HT1080 (cell line): ENCODE results near the gene CIB4. TPM values are rescaled to one million over a fixed set of nuclear protein-coding genes. Genes with fewer than 3 reads are reported as not detected.

Experiments used
- DNase-seq: peaks from one replicate; pipeline ENCODE4 v3.0.0-alpha.2; 2015; ENCODE audit warnings: low read depth
- polyA plus RNA-seq, 2 experiments: library from polyadenylated mRNA; depleted of rRNA; stranded (reverse); fragments of >200 nt; gene quantifications; 2 replicates each; pipeline ENCODE4 v1.2.3, GENCODE V29; 2015
- total RNA-seq: library from RNA; depleted of rRNA; stranded (reverse); fragments of >200 nt; shearing (Covaris generic); gene quantifications from 2 replicates; pipeline ENCODE4 v1.2.3, GENCODE V29; 2014; rRNA removed

The CIB4 gene
- total RNA-seq: not detected in 2 replicates
- polyA plus RNA-seq (2015; cell fraction: cytosol; rRNA removed): not detected in 2 replicates
- polyA plus RNA-seq (2015; cell fraction: nucleus; rRNA removed): not detected in 2 replicates

DNA sequence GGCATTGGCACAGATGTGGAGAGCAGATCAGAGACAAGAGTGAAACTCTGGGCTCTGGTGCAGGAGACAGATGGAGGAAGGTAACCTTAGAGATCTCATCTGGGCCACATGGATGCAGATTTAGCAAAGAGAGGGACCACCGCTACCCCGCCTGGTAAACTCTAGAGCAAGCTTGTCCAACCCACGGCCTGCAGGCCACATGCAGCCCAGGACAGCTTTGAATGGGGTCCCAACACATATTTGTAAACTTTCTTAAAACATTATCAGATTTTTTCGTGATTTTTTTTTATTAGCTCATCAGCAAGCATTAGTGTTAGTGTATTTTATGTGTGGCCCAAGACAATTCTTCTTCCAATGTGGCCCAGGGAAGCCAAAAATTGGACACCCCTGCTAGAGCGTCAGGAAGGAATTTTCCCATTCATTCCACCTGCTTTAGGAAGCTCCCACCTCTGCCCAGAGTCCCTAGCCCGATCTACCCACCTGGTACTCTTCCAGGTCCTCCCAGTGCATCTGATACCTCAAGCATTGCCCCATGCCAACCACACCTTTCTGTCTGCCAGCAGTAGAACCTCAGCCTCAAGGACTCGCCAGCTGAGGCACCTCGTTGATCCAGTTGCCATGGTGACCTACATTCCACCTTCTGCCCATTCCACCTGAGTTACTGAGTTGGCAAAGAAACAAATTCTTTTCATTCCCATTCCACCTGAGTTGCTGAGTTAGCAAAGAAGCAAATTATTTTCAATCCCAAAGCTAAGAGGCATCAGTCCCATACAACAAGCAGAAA lies at the start of gene CIB4:
CIB4 (minus strand) TSS at position 586 of the 784 bp plus-strand sequence; CDS start at position 534, 52 bp downstream.
- no peak for DNase-seq

DNA sequence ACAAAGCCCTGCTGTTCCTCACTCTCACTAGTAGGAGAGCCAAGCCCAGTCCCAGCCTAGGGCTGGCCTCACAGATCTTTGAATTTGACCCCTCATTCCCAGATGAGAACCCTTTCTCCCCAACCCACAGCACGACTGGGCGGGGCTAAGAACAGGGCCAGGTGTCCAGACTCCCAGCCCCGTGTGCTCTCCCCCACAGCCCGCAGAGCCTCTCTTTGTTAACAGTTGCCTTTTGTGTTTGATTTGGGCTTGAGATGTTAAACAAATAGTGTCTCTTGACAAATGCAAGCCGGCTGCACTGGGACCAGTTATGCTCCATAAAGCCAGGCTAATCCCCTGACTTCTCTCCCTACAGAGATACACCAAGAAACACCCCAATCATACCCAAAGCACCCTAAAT lies 46.6 kb upstream of the CIB4 start:
- no peak for DNase-seq

DNA sequence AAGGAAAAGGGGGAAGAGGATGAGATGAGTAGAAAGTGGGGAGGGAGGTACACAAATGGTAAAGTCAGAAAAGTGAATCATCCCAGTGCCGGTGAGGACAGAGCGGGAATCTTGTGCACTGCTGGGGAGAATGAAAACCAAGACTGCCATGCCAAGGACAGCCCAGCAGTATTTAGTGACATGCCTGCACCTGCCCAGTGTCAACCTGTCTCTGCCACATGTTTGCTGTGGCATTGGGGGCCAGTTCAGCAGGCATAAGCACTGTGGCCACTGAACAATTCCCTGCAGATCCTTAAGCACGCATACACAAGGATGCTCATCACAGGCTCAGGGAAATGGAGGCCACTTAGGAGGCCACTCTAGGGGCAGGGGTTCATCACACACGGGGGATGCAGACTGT lies 46.2 kb upstream of the CIB4 start:
- DNase-seq: no peak

DNA sequence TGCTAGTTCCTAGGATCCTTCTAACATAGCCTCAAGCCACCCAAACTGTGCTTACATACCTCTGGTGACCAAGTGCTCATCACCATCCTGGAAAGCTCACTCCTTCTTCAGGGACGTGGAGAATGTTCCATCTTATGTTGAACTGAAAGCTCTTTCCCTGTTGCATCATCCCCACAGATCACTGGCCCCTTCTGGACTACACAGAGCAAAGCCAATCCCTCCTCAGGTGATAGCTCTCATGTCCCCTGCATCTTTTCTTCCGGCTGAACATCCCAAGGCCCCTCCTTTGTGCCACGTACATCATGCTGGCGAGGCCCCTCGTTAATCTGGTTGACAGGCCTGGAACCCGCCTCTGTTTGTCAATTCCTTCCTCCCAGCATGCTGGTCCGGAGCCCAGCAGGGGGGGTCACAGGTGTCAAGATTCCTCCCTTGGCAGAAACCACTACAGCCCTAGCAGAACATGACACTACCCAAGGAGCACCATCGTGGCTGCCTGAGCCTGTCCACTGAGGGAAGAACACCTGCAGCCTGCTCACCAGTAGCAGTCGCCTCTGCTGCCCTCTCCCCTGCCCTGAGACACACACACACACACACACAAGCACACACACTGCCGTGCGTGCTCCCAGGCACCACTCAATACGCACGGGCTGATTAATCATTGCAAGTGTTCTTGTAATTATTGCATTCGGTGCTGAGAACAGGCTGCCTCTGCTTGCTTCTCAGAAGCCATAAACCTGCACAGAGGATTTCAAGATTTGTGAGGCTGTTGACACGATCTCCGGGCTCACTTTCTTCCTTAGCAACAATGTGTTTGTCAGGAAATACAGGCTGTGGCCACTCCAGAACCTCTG lies 45.0 kb upstream of the CIB4 start:
- no peak for DNase-seq

DNA sequence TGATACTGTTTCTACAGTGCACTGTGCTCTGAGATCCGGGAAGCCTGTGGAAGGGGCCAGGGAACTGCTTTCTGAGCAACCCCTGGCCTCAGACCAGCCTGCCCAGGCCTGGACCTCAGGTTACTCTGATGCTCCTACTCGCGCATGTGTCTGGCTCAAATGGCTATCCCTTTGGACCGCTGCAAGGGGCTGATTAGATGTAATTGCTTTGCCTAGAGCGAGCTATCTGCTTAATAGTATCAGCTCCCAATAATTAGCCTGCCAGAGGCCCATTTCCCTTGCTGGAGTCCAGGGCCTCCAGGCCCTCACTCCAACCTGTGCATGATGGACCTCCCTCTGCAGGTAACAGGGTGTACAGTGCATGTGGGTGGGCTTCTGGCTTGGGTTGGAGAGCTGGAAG lies 44.2 kb upstream of the CIB4 start:
- no peak for DNase-seq

DNA sequence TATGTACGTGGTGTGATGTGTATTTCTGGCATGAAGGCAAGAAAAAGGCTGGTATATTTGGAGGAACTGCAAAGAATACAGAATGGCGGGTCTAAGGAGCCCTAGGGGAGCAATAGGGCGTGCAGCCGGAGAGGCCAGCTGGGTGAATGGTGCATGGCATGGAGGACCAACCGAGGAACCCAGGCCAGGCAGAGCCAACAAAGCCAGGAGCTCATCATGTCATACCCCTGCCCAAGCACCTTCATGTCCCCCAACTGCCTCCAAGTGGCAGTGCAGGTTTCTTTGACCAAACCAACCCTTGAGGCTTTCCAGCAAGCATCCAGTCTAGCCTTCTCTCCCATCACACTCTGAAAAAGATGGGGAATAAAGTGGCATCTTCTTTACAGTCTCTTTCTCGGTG lies 42.4 kb upstream of the CIB4 start:
- no peak for DNase-seq

DNA sequence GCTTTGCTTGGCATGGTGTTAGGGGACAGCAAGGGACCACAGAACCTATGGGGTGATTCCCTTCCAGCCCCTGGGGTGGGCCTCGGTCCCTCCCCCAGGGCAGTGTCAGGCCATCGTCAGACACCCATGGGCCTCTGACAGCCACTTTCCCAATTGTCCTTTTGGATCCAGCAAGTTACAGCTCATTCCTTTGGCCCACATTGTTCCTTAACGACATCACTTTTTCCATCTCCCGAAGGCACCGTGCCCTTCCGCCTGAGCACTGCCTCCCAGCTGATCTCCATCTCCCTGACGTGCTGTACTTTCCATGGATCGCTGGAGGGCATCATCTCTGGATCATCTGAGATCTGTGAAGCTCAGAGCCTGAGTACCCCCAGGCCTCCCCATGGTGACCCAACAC lies 41.0 kb upstream of the CIB4 start:
- DNase-seq: no peak

DNA sequence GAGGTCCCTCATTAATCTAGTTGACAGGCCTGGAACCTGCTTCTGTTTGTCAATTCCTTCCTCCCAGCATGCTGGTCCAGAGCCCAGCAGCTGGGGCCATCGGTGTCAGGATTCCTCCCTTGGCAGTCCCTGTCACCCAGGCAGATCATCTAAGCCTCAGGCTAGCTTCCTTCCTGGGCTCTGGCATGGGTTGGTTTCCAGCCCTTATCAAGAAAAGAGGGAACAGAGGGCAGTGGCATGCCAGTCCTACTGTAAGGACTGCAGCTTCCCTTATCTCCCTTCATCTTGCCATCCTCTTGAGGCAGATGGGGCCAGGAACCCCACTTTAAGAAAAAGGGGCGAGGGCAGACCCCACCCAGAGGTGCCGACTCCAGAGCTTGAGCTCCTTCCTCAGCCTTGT lies 40.5 kb upstream of the CIB4 start:
- DNase-seq: no peak

DNA sequence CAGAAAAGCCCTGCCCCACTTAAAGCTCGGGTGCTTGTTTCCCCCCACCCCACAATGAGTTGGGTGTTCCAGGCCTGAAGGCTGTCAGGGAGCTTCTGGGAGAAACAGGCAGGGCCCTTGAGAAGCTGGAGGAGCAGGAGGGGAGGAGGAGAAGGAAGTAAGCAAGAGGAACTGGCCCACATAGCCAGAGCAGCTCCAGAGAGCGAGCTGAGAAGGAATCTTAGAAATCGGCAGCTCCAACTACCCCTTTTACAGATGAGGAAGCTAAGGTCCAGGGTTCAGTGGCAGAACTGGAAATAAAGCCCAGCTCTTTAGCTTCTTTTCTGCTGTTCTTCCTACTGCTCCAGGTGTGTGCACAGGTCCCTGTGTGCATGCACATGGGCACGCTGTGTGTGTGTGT lies 38.7 kb upstream of the CIB4 start:
- no peak for DNase-seq

DNA sequence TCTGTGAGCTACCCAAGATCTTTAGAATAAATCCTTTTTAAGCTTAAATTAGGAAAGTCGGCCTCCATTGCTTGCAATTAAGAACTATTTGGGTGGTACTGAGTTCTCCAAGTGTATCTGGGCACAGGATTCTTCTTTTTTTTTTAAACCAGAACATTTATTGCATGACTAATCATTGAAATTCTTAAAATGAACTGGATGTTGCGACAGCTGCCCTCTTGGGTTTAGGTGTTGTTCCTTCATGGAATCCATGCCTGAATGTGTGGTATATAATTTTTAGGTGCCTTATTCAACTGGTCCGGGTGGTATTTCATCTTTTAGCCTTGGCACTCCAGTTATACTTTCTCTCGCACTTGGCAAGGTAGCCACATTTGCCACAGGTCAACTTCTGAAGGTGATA lies 36.9 kb upstream of the CIB4 start:
- DNase-seq: no peak

DNA sequence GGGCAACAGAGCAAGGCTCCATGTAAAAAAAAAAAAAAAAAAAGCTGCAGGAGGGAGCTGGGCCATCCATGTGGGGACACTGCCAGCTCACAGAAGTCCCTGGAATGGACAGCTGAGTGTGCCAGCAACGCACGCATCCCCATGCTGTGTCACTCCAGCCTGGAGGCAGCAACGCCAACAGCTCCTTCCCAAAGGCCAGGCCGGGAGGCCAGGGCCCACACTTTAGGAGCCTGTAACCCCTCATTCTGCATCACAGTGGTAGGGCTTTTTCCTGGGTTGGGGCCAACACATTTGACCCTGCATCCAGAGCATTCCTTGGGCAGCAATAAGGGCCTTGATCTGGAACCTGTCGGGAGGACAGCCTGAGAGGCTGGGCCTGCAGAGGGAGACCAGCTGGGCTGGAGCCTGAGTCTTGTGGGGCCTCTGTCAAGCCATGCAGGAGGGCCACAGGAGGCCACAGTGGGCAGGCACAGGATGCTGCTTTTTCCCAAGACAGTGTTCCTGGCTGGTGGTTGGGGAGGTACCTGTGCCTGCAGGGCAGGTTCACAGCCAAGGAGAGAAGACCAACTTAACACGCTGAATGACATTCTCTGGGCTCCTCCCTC lies 34.6 kb upstream of the CIB4 start:
- no peak for DNase-seq

DNA sequence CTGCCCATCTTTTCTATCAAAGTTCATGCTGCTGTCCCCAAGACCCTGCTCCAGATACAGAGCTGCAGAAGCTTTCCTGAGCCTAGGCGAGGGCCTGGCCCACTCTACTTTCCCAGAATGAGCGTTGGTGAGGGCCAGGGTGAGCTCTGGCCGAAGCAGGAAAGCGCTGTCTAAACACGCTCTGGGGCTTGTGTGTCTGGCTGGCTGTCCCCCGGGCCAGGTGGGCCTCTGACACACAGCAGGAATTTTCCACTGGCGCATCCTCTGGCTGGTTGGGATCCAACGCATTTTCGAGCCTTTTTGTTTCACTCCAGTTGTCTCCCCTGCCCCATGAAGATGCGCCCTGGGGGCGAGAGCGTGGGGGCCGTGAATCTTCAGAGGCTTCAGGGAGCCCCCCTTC lies 33.6 kb upstream of the CIB4 start:
- no peak for DNase-seq

DNA sequence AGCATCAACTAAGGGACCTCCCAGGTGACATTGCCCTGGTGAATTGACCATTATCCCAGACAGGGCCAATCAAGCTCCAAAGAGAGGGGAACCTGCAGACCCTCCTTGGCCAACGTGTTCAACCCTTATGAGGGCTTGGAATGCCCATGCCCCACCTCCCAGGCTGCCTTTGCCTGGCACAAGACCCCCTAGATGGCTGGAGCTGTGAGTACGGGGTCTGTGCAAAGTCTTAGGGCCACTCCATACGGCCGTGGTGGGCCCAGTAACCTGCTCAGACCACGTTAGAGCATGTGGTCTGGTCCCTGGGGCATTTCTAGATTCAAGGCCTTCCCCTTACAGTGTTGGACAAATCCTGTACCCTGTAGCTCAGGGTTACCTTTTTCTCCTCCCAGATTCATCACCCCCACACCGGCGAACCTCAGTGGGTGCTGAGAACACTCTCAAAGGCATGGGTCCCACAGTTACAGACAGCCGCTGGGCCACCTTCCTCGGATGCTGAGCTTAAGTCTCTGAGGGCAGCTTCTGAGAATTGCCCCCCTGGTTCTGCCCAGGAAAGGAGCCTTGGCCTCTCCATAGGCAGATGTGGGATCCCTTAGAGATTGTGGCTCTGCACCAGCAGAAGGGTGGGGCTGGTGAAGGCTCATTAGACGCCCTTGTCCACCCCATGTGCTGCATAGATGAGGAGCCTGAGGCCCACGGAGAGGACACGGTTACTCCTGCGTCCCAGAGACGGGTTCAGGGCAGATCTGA lies 33.0 kb upstream of the CIB4 start:
- DNase-seq: no peak

DNA sequence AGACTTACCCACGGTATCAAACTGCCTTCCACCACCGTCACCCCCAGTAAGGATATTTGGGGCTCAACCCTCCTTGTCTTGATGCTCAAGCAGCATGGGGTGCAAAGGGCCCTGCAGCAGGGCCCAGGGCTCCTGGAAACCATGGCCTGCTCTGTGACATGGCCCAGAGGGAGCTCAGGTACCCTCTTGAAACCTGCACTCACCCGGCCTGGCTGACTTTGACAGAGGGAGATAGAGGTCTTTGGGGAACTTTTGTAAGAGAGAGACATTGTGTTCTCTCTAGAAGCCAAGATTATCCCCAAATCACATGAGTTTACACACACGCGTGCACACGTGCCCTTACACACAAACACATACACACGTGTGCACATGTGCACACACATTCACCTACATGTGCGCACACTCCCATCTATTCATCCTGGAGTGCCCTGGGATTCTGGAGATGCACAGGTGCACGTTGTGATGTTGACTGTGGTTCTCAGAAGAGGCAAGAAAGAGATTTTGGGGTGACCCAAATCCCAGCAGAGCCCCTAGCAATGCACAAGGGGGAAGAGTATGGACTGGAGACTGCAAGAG lies 31.7 kb upstream of the CIB4 start:
- DNase-seq: no peak

DNA sequence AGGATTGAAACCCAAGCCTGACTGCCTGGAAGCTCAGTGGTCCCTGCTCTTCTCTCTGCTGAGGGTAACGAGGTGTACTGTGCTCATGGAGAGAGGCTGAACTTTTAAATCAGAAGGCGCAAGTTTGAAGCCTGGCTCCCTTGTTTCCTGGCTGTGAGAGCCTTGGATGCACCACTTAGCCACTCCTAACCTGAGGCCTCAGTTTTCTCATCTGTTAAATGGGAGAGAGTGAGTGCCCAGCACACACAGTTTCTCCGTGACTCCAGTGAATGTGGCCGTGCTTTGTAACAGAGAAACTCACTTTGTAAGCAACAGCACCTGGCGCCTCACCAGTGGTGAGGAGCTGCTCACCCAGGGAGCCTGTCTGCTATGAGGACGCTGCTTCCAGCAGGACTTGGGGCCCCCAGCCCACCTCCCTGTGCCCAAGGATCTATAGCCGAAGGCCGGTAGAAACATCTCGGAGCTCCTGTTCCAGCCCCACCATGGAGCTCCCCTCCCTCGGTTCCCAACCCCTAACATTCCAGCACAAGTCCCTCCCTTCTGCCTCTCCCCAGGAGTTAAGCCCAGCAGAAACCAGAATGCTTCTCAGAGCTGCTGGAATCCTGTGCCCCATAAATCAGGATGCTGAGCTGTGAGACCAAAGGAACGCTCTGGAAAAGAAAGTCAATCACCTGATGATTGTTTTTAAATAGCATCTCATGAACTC lies 31.1 kb upstream of the CIB4 start:
- no peak for DNase-seq

DNA sequence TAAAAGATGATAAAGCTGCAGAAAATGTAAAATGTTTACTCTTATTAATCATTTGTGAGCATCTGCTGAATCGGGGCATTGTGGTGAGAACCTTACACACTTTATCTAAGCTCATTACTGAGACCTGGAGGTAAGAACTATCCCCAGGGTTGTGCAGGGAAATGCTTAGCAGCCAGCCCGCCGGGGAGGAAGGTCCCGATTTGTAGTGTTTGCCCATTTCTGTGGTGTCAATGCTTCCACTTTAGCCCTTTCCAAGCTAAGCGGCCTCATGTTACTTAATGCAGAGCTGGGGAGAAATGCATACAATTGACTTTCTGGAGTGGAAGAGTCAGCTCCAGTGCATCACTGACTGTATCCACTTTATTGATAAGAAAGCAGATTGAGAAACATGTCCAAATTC lies 30.5 kb upstream of the CIB4 start:
- DNase-seq: no peak

DNA sequence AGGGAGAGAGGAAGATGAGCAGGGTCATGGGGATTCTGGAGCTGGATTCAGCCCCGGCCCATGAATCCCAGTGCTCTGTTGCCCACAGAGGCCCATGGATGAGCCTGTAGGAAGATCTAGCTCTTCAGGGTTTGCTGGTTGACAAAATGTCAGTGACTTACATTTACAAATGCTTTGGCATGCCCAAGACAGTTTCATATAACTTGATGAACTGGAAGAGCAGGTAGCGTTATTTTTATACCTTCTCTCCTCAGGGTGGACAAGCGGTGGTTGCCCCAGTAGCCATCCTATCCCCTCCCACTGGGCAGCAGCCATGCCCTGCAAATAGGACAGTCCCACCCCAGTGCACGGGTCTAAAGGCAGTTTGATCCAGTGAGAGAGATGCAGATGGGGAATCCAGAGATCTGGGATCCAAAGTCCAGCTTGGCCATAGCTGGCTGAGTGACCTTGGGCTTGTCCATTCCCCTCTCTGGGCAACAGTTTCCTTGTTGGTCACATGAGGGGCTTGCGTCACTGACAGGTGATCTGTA lies 29.8 kb upstream of the CIB4 start:
- DNase-seq: no peak

DNA sequence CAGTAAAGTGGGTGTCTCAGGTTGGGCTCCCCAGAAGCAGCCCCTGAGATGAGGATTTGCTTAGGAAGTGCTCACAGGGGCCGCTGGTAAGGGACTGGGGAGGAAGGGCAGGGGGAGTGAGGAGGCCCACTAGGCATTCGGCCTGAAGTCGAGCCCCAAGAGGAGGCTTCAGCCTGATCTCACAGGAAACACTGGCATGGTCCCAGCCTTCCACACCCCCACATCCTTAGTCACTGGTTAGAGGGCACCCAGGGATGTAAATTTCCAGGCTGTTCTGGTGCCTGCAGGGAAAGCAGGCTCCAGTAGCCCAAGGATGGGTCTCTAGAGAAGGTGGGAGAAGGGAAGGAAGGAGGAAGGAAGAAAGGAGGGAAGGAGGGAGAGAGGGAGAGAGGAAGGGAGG lies 29.0 kb upstream of the CIB4 start:
- peak; percentile 8 for DNase-seq

DNA sequence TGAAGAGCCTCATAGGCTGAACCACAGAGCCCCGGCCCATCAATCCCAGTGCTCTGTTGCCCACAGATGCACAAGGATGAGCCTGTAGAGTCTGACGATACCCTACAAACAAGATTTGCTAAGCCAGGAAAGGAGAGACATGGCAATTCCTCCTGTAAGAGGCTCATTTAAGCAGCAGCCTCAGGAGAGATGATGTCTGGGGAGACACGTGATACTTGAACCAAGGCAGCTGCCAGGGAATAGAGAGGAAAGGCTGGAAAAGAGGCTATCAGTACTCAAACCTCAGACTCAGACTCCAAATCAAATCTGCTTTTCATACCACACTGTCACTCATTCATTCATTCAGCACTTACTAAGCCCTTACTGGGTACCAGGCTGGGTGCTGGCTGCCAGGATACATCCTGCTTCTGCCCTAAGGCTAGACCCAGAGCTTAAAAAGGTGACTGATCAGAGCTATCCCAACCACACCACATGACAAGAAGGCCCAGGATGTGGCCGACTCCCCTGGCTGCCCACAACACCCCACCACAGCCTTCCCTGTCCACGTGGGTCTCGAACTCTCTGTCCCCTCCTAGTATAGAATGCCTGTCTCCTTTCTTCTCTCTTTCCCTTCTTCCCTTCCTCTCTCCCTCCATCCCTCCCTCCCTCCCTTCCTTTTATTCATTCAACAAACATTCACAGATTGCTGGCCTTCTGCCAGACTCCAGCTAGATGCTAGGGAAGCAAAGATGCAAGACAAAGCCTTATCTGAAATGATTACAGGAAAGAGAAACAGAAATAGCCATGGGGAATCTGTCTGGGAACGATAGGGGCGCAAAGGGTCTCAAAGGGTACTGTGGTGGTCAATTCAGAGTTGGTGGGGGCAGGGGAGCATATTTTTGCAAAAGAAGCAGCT lies 27.9 kb upstream of the CIB4 start:
- no peak for DNase-seq
